GM23248 (cell line): ENCODE measurements around the gene SAXO1. TPM values are rescaled to one million over a fixed set of nuclear protein-coding genes. Genes with fewer than 3 reads are reported as not detected.
A peak's percentile ranks its signal among the peaks of the same experiment; 100 is the strongest.

Source experiments
- DNase-seq: peaks from one replicate; pipeline ENCODE4 v3.0.0-alpha.2; 2015
- H2AFZ ChIP-seq: fragments of 200-600 bp; sonication (generic); 2 replicates; pipeline ENCODE4 v1.6.1; 2016; ENCODE audit warnings: antibody characterized with exemption
- H3F3A ChIP-seq: fragments of 200-600 bp; sonication (generic); 2 replicates; pipeline ENCODE4 v1.6.1; 2016; ENCODE audit warnings: mild to moderate bottlenecking, antibody characterized with exemption, mixed run types; ENCODE audit not compliant: insufficient read depth
- H3K27ac ChIP-seq: fragments of 200-600 bp; sonication (generic); 2 replicates; pipeline ENCODE4 v1.5.1; 2016; ENCODE audit warnings: mild to moderate bottlenecking
- H3K27me3 ChIP-seq: fragments of 200-600 bp; sonication (generic); replicated peaks from 2 replicates; pipeline ENCODE4 v1.6.1; 2016; ENCODE audit warnings: mild to moderate bottlenecking; ENCODE audit not compliant: insufficient read depth
- H3K36me3 ChIP-seq: fragments of 200-600 bp; sonication (generic); 2 replicates; pipeline ENCODE4 v1.6.1; 2016; ENCODE audit warnings: low read depth, mild to moderate bottlenecking
- H3K4me1 ChIP-seq: fragments of 200-600 bp; sonication (generic); 2 replicates; pipeline ENCODE4 v1.6.1; 2016; ENCODE audit warnings: mild to moderate bottlenecking; ENCODE audit not compliant: insufficient read depth
- H3K4me2 ChIP-seq: fragments of 200-600 bp; sonication (generic); one replicate; pipeline ENCODE4 v1.6.1; 2016; ENCODE audit warnings: mild to moderate bottlenecking; ENCODE audit not compliant: unreplicated experiment
- H3K4me3 ChIP-seq: fragments of 200-600 bp; sonication (generic); 2 replicates; pipeline ENCODE4 v1.5.1; 2016; ENCODE audit warnings: mild to moderate bottlenecking
- H3K79me2 ChIP-seq: fragments of 200-600 bp; sonication (generic); 2 replicates; pipeline ENCODE4 v1.6.1; 2016; ENCODE audit warnings: mild to moderate bottlenecking; ENCODE audit not compliant: insufficient read depth
- H3K9ac ChIP-seq: fragments of 200-600 bp; sonication (generic); 2 replicates; pipeline ENCODE4 v1.6.1; 2016; ENCODE audit warnings: mild to moderate bottlenecking
- H3K9me2 ChIP-seq: fragments of 200-600 bp; sonication (generic); 2 replicates; pipeline ENCODE4 v1.6.1; 2016; ENCODE audit warnings: mixed run types, mild to moderate bottlenecking, moderate library complexity; ENCODE audit not compliant: insufficient read depth
- H3K9me3 ChIP-seq: fragments of 200-600 bp; sonication (generic); one replicate; pipeline ENCODE4 v1.6.1; 2017; ENCODE audit warnings: low read depth
- H4K20me1 ChIP-seq: fragments of 200-600 bp; sonication (generic); 2 replicates; pipeline ENCODE4 v1.6.0; 2016; ENCODE audit not compliant: insufficient read depth
- EZH2 ChIP-seq: fragments of 200-600 bp; sonication (generic); IDR thresholded peaks from 2 replicates; pipeline ENCODE4 v1.6.1; 2018; ENCODE audit warnings: antibody characterized with exemption, mild to moderate bottlenecking; ENCODE audit not compliant: insufficient read depth, poor library complexity, severe bottlenecking
- EZH2phosphoT487 ChIP-seq: fragments of 200-600 bp; sonication (generic); IDR thresholded peaks from 2 replicates; pipeline ENCODE4 v1.6.1; 2018; ENCODE audit warnings: antibody characterized with exemption, moderate library complexity, mild to moderate bottlenecking, low read depth; ENCODE audit not compliant: insufficient read depth
- WGBS, 2 experiments: methylation state at CpG; one replicate each; pipeline ENCODE4 v1.1.6; 2015 to 2017; ENCODE audit warnings: low lambda C conversion rate in 2 of 2, low coverage in 1 of 2; ENCODE audit errors: missing lambda C conversion rate in 2 of 2; 5-methylcytosine and 5-hydroxymethylcytosine counted together
- in situ Hi-C: fragments of 300-500 bp; cut with MboI; formaldehyde crosslinking; loops from 2 replicates; pipeline ENCODE4 v1.15.0; 2020
- polyA plus RNA-seq: library from polyadenylated mRNA; unstranded; fragments of >200 nt; fragmentation: Nextera tagmentation; extraction: Ambion mirVana; gene quantifications from 2 replicates; pipeline ENCODE4 v1.2.1, GENCODE V29; 2016
- total RNA-seq: library from RNA; depleted of rRNA; stranded (reverse); fragments of >200 nt; shearing (Covaris generic); gene quantifications from 2 replicates; pipeline ENCODE4 v1.2.3, GENCODE V29; 2014

The SAXO1 gene
- total and polyA plus RNA-seq, 2 experiments from 2014 or later = 0.83 TPM; not detected in 1

DNA sequence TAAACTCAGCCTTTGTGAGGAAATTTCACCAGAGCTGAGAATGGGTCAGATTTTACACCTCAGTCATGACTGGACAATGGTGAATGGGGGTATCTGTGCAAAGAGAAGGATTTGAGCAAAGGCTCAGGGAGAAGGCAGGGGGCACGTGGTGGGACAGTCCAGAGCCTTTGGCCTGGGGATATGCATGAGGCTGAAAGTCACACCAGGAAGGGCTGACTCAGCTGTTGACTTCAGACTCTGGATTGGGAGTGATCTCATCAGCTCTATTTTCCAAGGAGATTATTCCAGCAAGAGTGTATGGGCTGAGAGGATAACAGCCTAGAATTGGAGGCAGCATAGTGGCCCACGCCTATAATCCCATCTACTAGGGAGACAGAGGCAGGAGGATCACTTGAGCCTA lies 53.6 kb downstream of the SAXO1 start:
- 10 to 15% methylated on average over 2 of the region's 2 CpGs for WGBS, 2 experiments
- DNase-seq = peak; percentile 86
- no peaks in the 10 kb centered on the region for H3K79me2 ChIP-seq
- no peak overlapping the region for H3K4me3 ChIP-seq
- H3F3A ChIP-seq = peaks cover 16% of the 10 kb centered on the region
- peaks cover 26% of the 10 kb centered on the region for H3K4me1 ChIP-seq
- no peak overlapping the region for H3K27ac ChIP-seq
- H4K20me1 ChIP-seq = no peaks in the 10 kb centered on the region
- no peaks in the 10 kb centered on the region for H3K36me3 ChIP-seq
- H3K27me3 ChIP-seq = peaks cover 7% of the 10 kb centered on the region; the same call in 1 of the 2 replicates
- no peaks in the 10 kb centered on the region for H3K9me2 ChIP-seq
- no peak overlapping the region for H3K4me2 ChIP-seq
- no peak overlapping the region for H3K9ac ChIP-seq
- no peaks in the 10 kb centered on the region for H3K9me3 ChIP-seq
- in situ Hi-C loops = no loop called here
- H2AFZ ChIP-seq = 0 out of 2 replicates have a peak overlapping the region, but pooled peaks have one; percentile 1
- TF ChIP-seq EZH2phosphoT487 (no peak), EZH2 (no peak)

DNA sequence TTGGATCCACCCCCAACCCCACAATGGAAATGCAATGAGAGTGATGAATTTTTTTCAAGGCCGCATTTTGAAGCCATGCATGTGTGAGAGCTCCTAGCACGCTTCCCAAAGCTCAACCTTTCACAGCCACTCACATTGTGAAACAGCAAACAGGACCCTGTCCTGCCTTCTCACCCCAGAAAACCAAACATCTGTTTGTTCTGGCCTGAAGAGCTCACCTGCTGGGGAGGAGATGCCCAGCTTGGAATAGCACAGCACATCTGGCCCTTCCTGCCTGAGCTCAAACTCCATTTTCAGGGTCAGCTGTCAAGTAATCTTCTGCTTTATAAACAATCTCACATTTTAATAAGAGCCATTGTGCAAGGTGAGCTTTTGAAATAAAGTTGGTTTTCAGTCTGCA lies 54.8 kb downstream of the SAXO1 start:
- peaks cover 16% of the 10 kb centered on the region for H3F3A ChIP-seq
- 98 to 100% methylated on average over 2 of the region's 2 CpGs for WGBS, 2 experiments
- H3K9ac ChIP-seq = no peak overlapping the region
- no peak for TF ChIP-seq EZH2phosphoT487
- no peak for TF ChIP-seq EZH2
- H3K4me3 ChIP-seq = no peak overlapping the region
- peaks cover 17% of the 10 kb centered on the region; the same call in 1 of the 2 replicates for H3K27me3 ChIP-seq
- no peaks in the 10 kb centered on the region for H3K9me2 ChIP-seq
- DNase-seq = no peak
- no peaks in the 10 kb centered on the region for H3K9me3 ChIP-seq
- no peak overlapping the region for H3K4me2 ChIP-seq
- no peaks in the 10 kb centered on the region for H4K20me1 ChIP-seq
- H3K79me2 ChIP-seq = no peaks in the 10 kb centered on the region
- H3K4me1 ChIP-seq = peaks cover 26% of the 10 kb centered on the region
- in situ Hi-C loops = no loop called here
- H3K27ac ChIP-seq = no peak overlapping the region
- H2AFZ ChIP-seq = no peak overlapping the region
- H3K36me3 ChIP-seq = no peaks in the 10 kb centered on the region

DNA sequence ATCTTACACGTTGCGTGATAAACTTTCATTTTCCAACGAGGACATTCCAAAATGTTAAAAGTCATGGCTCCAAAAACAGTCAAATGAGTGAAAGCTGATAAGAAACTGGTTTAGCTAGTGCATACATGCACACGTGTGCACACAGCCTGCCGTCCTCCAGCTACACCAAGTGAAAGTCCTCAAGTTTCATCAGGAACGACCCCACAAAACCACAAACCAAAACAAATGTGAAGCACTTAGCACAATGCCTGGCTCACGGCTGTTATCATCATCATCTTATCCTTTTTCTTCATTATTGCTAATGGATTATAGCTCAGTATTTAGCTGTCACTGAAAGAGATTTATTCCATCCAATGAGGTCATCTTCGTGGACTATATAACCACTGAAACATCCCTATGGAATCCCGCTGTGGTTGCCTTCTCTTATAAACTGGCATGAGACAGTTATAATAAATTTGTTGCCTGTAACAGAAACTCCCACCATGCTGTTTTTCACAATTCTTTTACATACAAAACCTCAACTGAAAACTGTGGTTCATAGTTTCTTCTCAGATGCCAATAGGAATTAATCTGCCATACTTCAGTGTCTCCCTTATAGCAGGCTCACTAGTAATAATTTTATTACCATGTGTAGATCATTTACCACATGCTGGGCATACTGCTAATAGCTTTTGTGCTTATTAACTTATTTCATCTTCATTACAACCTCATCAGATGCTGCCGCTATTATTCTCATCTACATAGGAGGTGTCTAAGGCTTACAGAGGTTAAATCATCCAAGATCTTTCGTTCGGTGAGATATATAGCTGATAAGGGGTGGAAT lies 56.1 kb downstream of the SAXO1 start:
- H3K27ac ChIP-seq = peak overlapping the region; percentile 8; the same call in 1 of the 2 replicates
- H4K20me1 ChIP-seq = no peaks in the 10 kb centered on the region
- WGBS, 2 experiments = 27 to 28% methylated on average over 12 of the region's 12 CpGs
- no peaks in the 10 kb centered on the region for H3K36me3 ChIP-seq
- peak; percentile 85 for DNase-seq
- in situ Hi-C loops = no loop called here
- no peaks in the 10 kb centered on the region for H3K9me2 ChIP-seq
- peak overlapping the region; percentile 64 for H3K4me2 ChIP-seq
- H3K4me3 ChIP-seq = peak overlapping the region; percentile 59
- H3K9me3 ChIP-seq = no peaks in the 10 kb centered on the region
- H3K79me2 ChIP-seq = no peaks in the 10 kb centered on the region
- H3K9ac ChIP-seq = no peak overlapping the region
- no peak overlapping the region for H2AFZ ChIP-seq
- H3K27me3 ChIP-seq = peaks cover 30% of the 10 kb centered on the region; the same call in 1 of the 2 replicates
- peaks cover 16% of the 10 kb centered on the region for H3F3A ChIP-seq
- TF ChIP-seq EZH2phosphoT487 (no peak), EZH2 (no peak)
- peaks cover 26% of the 10 kb centered on the region for H3K4me1 ChIP-seq

DNA sequence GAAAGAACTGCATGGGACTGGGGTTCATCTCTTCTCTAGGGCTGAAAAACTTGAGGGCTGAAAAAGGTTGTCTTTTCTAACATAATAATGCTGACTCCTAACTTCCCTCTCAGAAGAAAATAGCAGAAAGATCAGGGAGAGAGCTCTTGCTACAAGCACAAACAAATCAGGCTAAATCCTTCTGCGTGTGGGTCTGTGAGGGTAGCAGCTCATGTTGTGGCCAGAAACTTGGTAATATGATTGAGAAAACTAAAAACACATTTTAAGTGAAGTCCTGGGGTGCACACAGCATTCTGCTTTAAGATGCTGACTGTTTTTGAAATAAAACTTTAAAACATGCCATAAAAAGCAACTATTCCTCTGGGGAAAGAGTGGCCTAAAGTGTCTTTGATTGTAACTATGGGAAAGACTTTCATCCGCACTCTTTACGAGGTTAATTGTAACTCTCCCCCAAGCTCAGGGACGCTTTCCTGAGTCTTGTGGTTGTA lies 56.7 kb downstream of the SAXO1 start:
- no peaks in the 10 kb centered on the region for H4K20me1 ChIP-seq
- peaks cover 26% of the 10 kb centered on the region for H3K4me1 ChIP-seq
- no peaks in the 10 kb centered on the region for H3K9me2 ChIP-seq
- 11 to 17% methylated on average over 4 of the region's 4 CpGs for WGBS, 2 experiments
- no peaks in the 10 kb centered on the region for H3K36me3 ChIP-seq
- TF ChIP-seq EZH2phosphoT487 = no peak
- no peak for TF ChIP-seq EZH2
- peaks cover 16% of the 10 kb centered on the region for H3F3A ChIP-seq
- H3K4me3 ChIP-seq = peak overlapping the region; percentile 59
- no peak overlapping the region for H3K9ac ChIP-seq
- H3K9me3 ChIP-seq = no peaks in the 10 kb centered on the region
- H3K79me2 ChIP-seq = no peaks in the 10 kb centered on the region
- in situ Hi-C loops = no loop called here
- 0 out of 2 replicates have a peak overlapping the region, but pooled peaks have one; percentile 8 for H3K27ac ChIP-seq
- no peak overlapping the region for H2AFZ ChIP-seq
- no peak for DNase-seq
- H3K27me3 ChIP-seq = peaks cover 37% of the 10 kb centered on the region
- H3K4me2 ChIP-seq = peak overlapping the region; percentile 64
